ENCODE measurements around the gene HS1BP3.

- TF ChIP-seq MIER2 (CRISPR knock-in tag; IDR thresholded peaks at IDR 0.05) (peak; percentile 54; the same call in 1 of the 2 replicates), PPARG (CRISPR knock-in tag; conservative IDR thresholded peaks at IDR 0.05) (peak; percentile 74), MYNN (CRISPR knock-in tag; IDR thresholded peaks at IDR 0.05; ENCODE audit: low read depth) (0 out of 2 replicates have a peak, but pooled peaks have one; percentile 59), HNRNPLL (IDR thresholded peaks at IDR 0.05; ENCODE audit: low read depth, low read length, poor library complexity, severe bottlenecking) (peak; percentile 57)
- TF ChIP-seq, protein P1, sequence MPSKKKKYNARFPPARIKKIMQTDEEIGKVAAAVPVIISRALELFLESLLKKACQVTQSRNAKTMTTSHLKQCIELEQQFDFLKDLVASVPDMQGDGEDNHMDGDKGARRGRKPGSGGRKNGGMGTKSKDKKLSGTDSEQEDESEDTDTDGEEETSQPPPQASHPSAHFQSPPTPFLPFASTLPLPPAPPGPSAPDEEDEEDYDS (CRISPR knock-in tag; IDR thresholded peaks at IDR 0.05) = peak; percentile 38; the same call in 1 of the 2 replicates
These were observed 15.0 kb downstream of the HS1BP3 start for GRCh38 chr2:20635675-20636584.

All from HepG2 (cell line).